Left lobe of liver (tissue), 2 donors: ENCODE measurements around the gene SLC22A31. TPM values are rescaled to one million over a fixed set of nuclear protein-coding genes. Genes with fewer than 3 reads are reported as not detected.

Experiments used
- ATAC-seq: fragments of 200-7000 bp; cut with Tn5 transposase; one replicate; pipeline ENCODE4 v1.9.1; 2020; ENCODE audit warnings: mild to moderate bottlenecking, moderate library complexity
- DNase-seq: peaks from one replicate; pipeline ENCODE4 v3.0.0-alpha.2; 2020; ENCODE audit warnings: low spot score
- total RNA-seq: library from RNA; stranded (reverse); gene quantifications from one replicate; pipeline ENCODE4 v1.2.1, GENCODE V29; 2021
- donor health status: DM: no; HTN: no; CAD: no; lungs with moderate emphysema.
- donor health status: DM: no; HTN: yes; CAD: no.

SLC22A31 gene
- total RNA-seq, 1 donor from 2014 or later, result 0.30 TPM

- DNase-seq (no peak), ATAC-seq (no peak)
These were observed 16.2 kb downstream of the SLC22A31 start for GRCh38 chr16:89183975-89184676.

- DNase-seq (no peak), ATAC-seq (no peak)
These were observed 16.9 kb downstream of the SLC22A31 start for GRCh38 chr16:89183463-89183862.

GRCh38 chr16:89179656-89180315, 20.6 kb downstream of the SLC22A31 start:
- DNase-seq, result no peak
- ATAC-seq, result no peak

GRCh38 chr16:89179148-89179484, 21.2 kb downstream of the SLC22A31 start:
- DNase-seq, result no peak
- no peak for ATAC-seq

- DNase-seq, result no peak
- no peak for ATAC-seq
These were observed 21.7 kb downstream of the SLC22A31 start for GRCh38 chr16:89178453-89179147.

GRCh38 chr16:89177501-89177900, 22.8 kb downstream of the SLC22A31 start:
- DNase-seq, result no peak

GRCh38 chr16:89176717-89177116, 23.6 kb downstream of the SLC22A31 start:
- ATAC-seq (no peak), DNase-seq (no peak)

More at GRCh38 chr16:89177501-89177900, 22.8 kb downstream of the SLC22A31 start:
- no peak for ATAC-seq

GRCh38 chr16:89176147-89176690, 24.1 kb downstream of the SLC22A31 start:
- no peak for DNase-seq

GRCh38 chr16:89175280-89176146, 24.8 kb downstream of the SLC22A31 start:
- DNase-seq (no peak), ATAC-seq (no peak)

More at GRCh38 chr16:89176147-89176690, 24.1 kb downstream of the SLC22A31 start:
- no peak for ATAC-seq

- no peak for DNase-seq
- peak; percentile 33 for ATAC-seq
These were observed 25.5 kb downstream of the SLC22A31 start for GRCh38 chr16:89174877-89175276.

- DNase-seq (no peak), ATAC-seq (no peak)
These were observed 26.1 kb downstream of the SLC22A31 start for GRCh38 chr16:89174055-89174827.

GRCh38 chr16:89173174-89173921, 27.0 kb downstream of the SLC22A31 start:
- DNase-seq (no peak), ATAC-seq (no peak)

- peak; percentile 57 for ATAC-seq
- DNase-seq, result no peak
These were observed 27.7 kb downstream of the SLC22A31 start for GRCh38 chr16:89172528-89173173.

GRCh38 chr16:89172171-89172527, 28.2 kb downstream of the SLC22A31 start:
- DNase-seq (no peak), ATAC-seq (no peak)

GRCh38 chr16:89171216-89172170, 28.8 kb downstream of the SLC22A31 start, which contains the start of gene CDH15:
TSS of gene CDH15 (plus strand) at chr16:89171748. CDS start at chr16:89171832, 84 bp downstream.
- DNase-seq, result peak; percentile 86
- ATAC-seq, result peak; percentile 82

- DNase-seq (no peak), ATAC-seq (no peak)
These were observed 29.8 kb downstream of the SLC22A31 start for GRCh38 chr16:89170346-89171215.
